Fibroblast of lung (primary cell): Measurements from ENCODE around the gene MTIF3. TPM values are rescaled to one million over a fixed set of nuclear protein-coding genes. Genes with fewer than 3 reads are reported as not detected.

Experiments used
- DNase-seq, 2 donors: peaks; one replicate each; pipeline versions ENCODE4 v3.0.0 to v3.0.0-alpha.2; 2010; ENCODE audit warnings: low read depth in 2 of 2
- H2AFZ ChIP-seq: 2 replicates; pipeline ENCODE4 v1.5.1; 2012; ENCODE audit warnings: low read length, control low read depth, inconsistent platforms
- H3K27ac ChIP-seq: 2 replicates; pipeline ENCODE4 v1.5.1; 2011; ENCODE audit warnings: low read length, control low read depth; ENCODE audit not compliant: insufficient read depth
- H3K27me3 ChIP-seq: 2 replicates; pipeline ENCODE4 v1.5.1; 2011; ENCODE audit warnings: mild to moderate bottlenecking, low read length; ENCODE audit not compliant: control insufficient read depth, insufficient read depth
- H3K36me3 ChIP-seq: 2 replicates; pipeline ENCODE4 v1.5.1; 2011; ENCODE audit warnings: low read length; ENCODE audit not compliant: control insufficient read depth, insufficient read depth
- H3K4me1 ChIP-seq: 2 replicates; pipeline ENCODE4 v1.5.1; 2011; ENCODE audit warnings: low read length; ENCODE audit not compliant: control insufficient read depth, insufficient read depth; ENCODE audit errors: extremely low read depth
- H3K4me2 ChIP-seq: 2 replicates; pipeline ENCODE4 v1.5.1; 2011; ENCODE audit warnings: low read length, control low read depth; ENCODE audit not compliant: insufficient read depth; ENCODE audit errors: extremely low read depth
- H3K4me3 ChIP-seq, 4 experiments: fragments of 200-600 bp in 1 of 4; sonication (generic) in 1 of 4; replicated peaks in 1 of 4; 2 replicates each; pipeline ENCODE4 v1.5.1; 2011 to 2016; ENCODE audit warnings: low read length in 4 of 4, low read depth in 3 of 4, mild to moderate bottlenecking in 3 of 4, control low read depth in 2 of 4, inconsistent platforms in 1 of 4, mixed read lengths in 1 of 4; ENCODE audit not compliant: insufficient read depth in 1 of 4; ENCODE audit errors: control extremely low read depth in 1 of 4
- H3K79me2 ChIP-seq: 2 replicates; pipeline ENCODE4 v1.5.1; 2012; ENCODE audit warnings: mild to moderate bottlenecking, low read length, inconsistent platforms; ENCODE audit not compliant: control insufficient read depth, insufficient read depth
- H3K9ac ChIP-seq: 2 replicates; pipeline ENCODE4 v1.5.1; 2011; ENCODE audit warnings: mild to moderate bottlenecking, low read length, control low read depth; ENCODE audit not compliant: insufficient read depth
- H3K9me3 ChIP-seq: 2 replicates; pipeline ENCODE4 v1.5.1; 2012; ENCODE audit warnings: low read depth, low read length; ENCODE audit not compliant: control insufficient read depth, insufficient read depth
- H4K20me1 ChIP-seq: 2 replicates; pipeline ENCODE4 v1.5.1; 2011; ENCODE audit warnings: low read length; ENCODE audit not compliant: control insufficient read depth, insufficient read depth; ENCODE audit errors: extremely low read depth
- EZH2 ChIP-seq: IDR thresholded peaks from 2 replicates; pipeline ENCODE4 v1.5.1; 2012; ENCODE audit warnings: low read length, control low read depth, mild to moderate bottlenecking; ENCODE audit errors: missing control alignments
- polyA plus RNA-seq, 2 donors: library from polyadenylated mRNA; depleted of rRNA in 1 of 2; stranded (reverse) in 1 of 2; unstranded in 1 of 2; fragments of >200 nt; gene quantifications; 2 replicates each; pipeline ENCODE4 v1.2.1, GENCODE V29; 2011 to 2012; ENCODE audit warnings: missing spikeins in 1 of 2
- total RNA-seq: library from RNA; depleted of rRNA; stranded (reverse); fragments of >200 nt; gene quantifications from 2 replicates; pipeline ENCODE4 v1.2.1, GENCODE V29; 2014
- TF ChIP-seq, protein P1 (sequence below), 2 donors: IDR thresholded peaks in 1 of 2; conservative IDR thresholded peaks in 1 of 2; 1 replicate in 1 of 2; 2 replicates in 1 of 2; pipeline ENCODE4 v1.5.1; 2011 to 2012; ENCODE audit warnings: low read length in 2 of 2, control low read depth in 1 of 2, inconsistent platforms in 1 of 2, low read depth in 1 of 2, mild to moderate bottlenecking in 1 of 2

MTIF3 gene
- total and polyA plus RNA-seq, 2 donors (not counting 1 experiment from before 2014, with no cell fraction given), result 90.0 to 92.3 TPM

- Histone ChIP-seq H2AFZ (no peak overlapping the region), H3K9ac (no peak overlapping the region), H3K9me3 (no peaks in the 10 kb centered on the region), H3K36me3 (no peaks in the 10 kb centered on the region), H4K20me1 (no peaks in the 10 kb centered on the region), H3K79me2 (no peaks in the 10 kb centered on the region), H3K27ac (no peak overlapping the region), H3K27me3 (peaks cover 4% of the 10 kb centered on the region), H3K4me2 (no peak overlapping the region), H3K4me3 (no peak overlapping the region), H3K4me1 (no peaks in the 10 kb centered on the region)
- TF ChIP-seq, protein P1, sequence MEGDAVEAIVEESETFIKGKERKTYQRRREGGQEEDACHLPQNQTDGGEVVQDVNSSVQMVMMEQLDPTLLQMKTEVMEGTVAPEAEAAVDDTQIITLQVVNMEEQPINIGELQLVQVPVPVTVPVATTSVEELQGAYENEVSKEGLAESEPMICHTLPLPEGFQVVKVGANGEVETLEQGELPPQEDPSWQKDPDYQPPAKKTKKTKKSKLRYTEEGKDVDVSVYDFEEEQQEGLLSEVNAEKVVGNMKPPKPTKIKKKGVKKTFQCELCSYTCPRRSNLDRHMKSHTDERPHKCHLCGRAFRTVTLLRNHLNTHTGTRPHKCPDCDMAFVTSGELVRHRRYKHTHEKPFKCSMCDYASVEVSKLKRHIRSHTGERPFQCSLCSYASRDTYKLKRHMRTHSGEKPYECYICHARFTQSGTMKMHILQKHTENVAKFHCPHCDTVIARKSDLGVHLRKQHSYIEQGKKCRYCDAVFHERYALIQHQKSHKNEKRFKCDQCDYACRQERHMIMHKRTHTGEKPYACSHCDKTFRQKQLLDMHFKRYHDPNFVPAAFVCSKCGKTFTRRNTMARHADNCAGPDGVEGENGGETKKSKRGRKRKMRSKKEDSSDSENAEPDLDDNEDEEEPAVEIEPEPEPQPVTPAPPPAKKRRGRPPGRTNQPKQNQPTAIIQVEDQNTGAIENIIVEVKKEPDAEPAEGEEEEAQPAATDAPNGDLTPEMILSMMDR (conservative IDR thresholded peaks at IDR 0.05 in 1 of 2, IDR thresholded peaks at IDR 0.05 in 1 of 2; ENCODE audit: low read depth in 1 of 2, low read length in 2 of 2), result no peak
- TF ChIP-seq EZH2, result no peak
- DNase-seq, result no peak
Observed at GRCh38 chr13:27396252-27396846, 54.0 kb downstream of the MTIF3 start.

DNA sequence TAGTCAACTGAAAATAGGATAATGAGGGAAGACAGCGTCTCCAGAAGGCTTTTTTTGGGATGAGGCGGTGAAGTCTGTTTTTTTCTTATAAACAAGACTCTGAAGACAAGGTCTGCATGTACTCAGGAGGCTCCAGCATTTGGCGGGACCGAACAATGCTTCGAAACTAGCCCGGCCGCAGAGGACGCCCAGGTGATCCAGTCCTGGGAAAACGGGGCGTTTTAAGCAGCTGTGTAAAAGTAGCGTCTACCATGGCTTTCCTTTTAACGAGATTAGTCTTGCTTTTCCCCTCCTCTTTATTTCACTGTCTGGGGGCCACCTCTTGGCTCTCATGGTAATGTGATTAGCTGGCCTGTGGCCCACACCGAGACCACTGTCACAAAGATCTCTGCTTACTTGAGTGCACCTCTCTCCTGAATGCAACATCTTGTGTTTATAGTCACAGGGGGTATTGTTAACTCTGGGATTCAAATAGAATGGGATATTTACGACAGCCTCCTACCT, 55.3 kb downstream of the MTIF3 start:
- Histone ChIP-seq H3K27ac (no peak overlapping the region), H3K4me3 (no peak overlapping the region), H3K79me2 (no peaks in the 10 kb centered on the region), H3K4me1 (no peaks in the 10 kb centered on the region), H2AFZ (no peak overlapping the region), H3K9ac (no peak overlapping the region), H4K20me1 (no peaks in the 10 kb centered on the region), H3K9me3 (no peaks in the 10 kb centered on the region), H3K36me3 (no peaks in the 10 kb centered on the region), H3K27me3 (peaks cover 4% of the 10 kb centered on the region), H3K4me2 (no peak overlapping the region)
- DNase-seq, result no peak
- TF ChIP-seq, protein P1 (conservative IDR thresholded peaks at IDR 0.05 in 1 of 2, IDR thresholded peaks at IDR 0.05 in 1 of 2; ENCODE audit: low read depth in 1 of 2, low read length in 2 of 2), result no peak
- no peak for TF ChIP-seq EZH2

GRCh38 chr13:27393101-27393500, 57.3 kb downstream of the MTIF3 start:
- no peaks in the 10 kb centered on the region for H4K20me1 ChIP-seq
- no peak overlapping the region for H3K9ac ChIP-seq
- no peak for DNase-seq
- peaks cover 4% of the 10 kb centered on the region for H3K27me3 ChIP-seq
- H2AFZ ChIP-seq, result no peak overlapping the region
- H3K4me3 ChIP-seq, result no peak overlapping the region
- no peaks in the 10 kb centered on the region for H3K79me2 ChIP-seq
- TF ChIP-seq, protein P1 (conservative IDR thresholded peaks at IDR 0.05 in 1 of 2, IDR thresholded peaks at IDR 0.05 in 1 of 2; ENCODE audit: low read depth in 1 of 2, low read length in 2 of 2), result no peak
- TF ChIP-seq EZH2, result no peak
- no peaks in the 10 kb centered on the region for H3K4me1 ChIP-seq
- H3K9me3 ChIP-seq, result no peaks in the 10 kb centered on the region
- H3K4me2 ChIP-seq, result no peak overlapping the region
- no peaks in the 10 kb centered on the region for H3K36me3 ChIP-seq
- no peak overlapping the region for H3K27ac ChIP-seq
